ENCODE data around the gene ARFGAP3.

DNA sequence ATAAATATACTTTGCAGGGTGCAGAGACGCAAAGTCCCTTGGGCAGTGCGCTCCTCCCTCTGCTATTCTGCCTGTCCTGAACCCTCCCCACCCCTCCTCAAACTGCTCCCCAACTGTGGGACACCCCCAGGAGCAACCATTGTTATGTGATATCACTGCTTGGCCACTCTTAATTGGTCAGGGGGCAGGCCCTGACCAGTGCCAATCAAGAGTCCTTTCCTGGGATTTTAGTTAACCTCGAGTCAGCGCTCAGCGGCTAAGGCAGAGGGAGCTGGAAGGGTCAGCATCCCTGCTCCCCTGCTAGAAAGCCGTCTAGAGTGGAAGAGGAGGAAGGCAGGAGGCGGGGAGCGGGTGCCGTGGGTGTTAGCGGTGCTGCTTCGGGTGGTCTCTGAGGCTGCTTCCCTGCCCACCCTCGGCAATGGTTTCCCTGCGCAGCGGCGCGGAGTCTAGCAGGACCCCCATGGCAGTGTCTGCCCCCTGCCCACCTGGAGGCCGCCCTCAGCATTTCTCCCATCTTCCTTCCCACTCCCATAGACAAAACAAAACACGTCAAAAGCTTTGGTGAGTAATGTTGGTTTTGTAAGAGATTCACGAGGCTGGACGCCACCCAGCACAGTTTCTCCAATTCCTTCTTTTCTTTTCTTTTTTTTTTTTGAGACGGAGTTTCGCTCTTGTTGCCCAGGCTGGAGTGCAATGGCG, 98.0 kb downstream of the ARFGAP3 start:
- TF ChIP-seq CTCF (conservative IDR thresholded peaks at IDR 0.05; ENCODE audit: low read depth in 2 of 2) = no peak
- TF ChIP-seq POLR2AphosphoS5 (IDR thresholded peaks at IDR 0.05; ENCODE audit: low read depth) = no peak
- TF ChIP-seq EZH2 (IDR thresholded peaks at IDR 0.05; ENCODE audit: low read depth, unreplicated experiment) = no peak
- TF ChIP-seq, protein P1, sequence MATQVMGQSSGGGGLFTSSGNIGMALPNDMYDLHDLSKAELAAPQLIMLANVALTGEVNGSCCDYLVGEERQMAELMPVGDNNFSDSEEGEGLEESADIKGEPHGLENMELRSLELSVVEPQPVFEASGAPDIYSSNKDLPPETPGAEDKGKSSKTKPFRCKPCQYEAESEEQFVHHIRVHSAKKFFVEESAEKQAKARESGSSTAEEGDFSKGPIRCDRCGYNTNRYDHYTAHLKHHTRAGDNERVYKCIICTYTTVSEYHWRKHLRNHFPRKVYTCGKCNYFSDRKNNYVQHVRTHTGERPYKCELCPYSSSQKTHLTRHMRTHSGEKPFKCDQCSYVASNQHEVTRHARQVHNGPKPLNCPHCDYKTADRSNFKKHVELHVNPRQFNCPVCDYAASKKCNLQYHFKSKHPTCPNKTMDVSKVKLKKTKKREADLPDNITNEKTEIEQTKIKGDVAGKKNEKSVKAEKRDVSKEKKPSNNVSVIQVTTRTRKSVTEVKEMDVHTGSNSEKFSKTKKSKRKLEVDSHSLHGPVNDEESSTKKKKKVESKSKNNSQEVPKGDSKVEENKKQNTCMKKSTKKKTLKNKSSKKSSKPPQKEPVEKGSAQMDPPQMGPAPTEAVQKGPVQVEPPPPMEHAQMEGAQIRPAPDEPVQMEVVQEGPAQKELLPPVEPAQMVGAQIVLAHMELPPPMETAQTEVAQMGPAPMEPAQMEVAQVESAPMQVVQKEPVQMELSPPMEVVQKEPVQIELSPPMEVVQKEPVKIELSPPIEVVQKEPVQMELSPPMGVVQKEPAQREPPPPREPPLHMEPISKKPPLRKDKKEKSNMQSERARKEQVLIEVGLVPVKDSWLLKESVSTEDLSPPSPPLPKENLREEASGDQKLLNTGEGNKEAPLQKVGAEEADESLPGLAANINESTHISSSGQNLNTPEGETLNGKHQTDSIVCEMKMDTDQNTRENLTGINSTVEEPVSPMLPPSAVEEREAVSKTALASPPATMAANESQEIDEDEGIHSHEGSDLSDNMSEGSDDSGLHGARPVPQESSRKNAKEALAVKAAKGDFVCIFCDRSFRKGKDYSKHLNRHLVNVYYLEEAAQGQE (IDR thresholded peaks at IDR 0.05; ENCODE audit: unreplicated experiment) = no peak
- no peak for TF ChIP-seq ETS1 (IDR thresholded peaks at IDR 0.05)
- no peak for TF ChIP-seq EZH2phosphoT487 (IDR thresholded peaks at IDR 0.05; ENCODE audit: unreplicated experiment)
- no peak for TF ChIP-seq NANOG (IDR thresholded peaks at IDR 0.05; ENCODE audit: borderline replicate concordance)
- TF ChIP-seq CREB1 (CRISPR knock-in tag; IDR thresholded peaks at IDR 0.05; ENCODE audit: low read depth) = no peak
- no peak for TF ChIP-seq JUNB (IDR thresholded peaks at IDR 0.05; ENCODE audit: unreplicated experiment)

Data from GM23338 (cell line).